Occipital lobe (tissue), 2 donors: ENCODE measurements around the gene SNX1. TPM values are rescaled to one million over a fixed set of nuclear protein-coding genes. Genes with fewer than 3 reads are reported as not detected.

Experiments used
- DNase-seq: peaks from one replicate; lab custom pipeline; 2025; lab: John Stamatoyannopoulos, UW
- total RNA-seq: library from RNA; depleted of rRNA; stranded (reverse); fragments of >200 nt; gene quantifications from one replicate; pipeline ENCODE4 v1.2.3, GENCODE V29; 2014

SNX1 gene
- total RNA-seq, 1 donor from 2014 or later, result 37.6 TPM

DNA sequence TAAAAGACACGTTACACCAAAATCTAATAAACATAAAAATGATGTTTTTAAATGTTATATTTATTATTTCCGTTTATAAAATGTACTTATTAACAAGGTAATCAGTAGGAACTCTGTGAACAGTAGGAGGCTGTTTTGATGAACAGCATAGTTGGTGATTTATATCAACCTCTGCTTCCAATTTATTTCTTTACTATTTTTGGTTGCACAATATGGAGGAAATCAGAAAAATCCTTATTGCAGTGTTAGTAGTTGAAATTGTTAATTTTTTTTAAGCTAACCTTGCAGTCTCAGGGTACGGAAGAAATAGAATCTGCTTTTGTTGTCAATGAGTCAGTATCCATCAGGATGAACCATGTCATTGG lies 50.7 kb downstream of the SNX1 start:
- DNase-seq, result no peak

DNA sequence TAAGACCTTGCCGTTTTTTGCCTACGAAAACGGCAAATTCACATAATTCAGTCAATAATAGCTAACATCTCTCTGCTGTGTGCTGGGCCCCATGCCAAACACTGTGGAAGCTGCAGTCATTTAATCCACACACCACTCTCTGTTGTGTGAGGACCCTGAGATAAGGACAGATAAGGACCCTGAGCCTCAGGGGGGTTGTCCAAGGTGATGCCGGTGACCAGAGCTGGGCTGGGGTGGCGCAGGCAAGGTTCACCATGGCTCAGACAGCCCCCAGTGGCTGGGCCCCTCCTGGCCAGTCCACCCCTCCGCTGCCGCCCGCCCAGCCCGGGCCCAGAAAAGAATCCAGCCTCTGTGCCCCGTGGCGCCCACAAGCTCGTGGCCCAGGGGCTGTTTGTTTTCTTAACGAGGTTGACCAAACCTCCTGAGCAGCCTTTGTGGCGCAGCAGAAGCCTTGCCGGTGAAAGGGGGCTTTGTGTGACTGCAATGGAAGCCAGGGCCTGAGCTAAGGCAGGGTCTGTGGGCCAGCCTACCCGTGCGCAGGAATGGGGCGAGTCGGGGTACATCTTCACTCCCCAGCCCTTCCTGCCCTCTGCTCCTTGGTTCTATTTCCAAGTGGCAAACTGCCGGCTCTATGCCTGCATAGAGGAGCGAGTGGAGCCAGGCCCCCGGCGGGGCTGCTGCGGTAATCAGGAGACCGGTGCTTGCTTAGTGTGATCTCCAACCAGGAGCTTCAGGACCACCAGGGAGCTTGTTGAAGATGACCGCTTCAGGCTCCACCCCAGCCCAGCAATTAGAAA lies 51.3 kb downstream of the SNX1 start:
- DNase-seq, result no peak

DNA sequence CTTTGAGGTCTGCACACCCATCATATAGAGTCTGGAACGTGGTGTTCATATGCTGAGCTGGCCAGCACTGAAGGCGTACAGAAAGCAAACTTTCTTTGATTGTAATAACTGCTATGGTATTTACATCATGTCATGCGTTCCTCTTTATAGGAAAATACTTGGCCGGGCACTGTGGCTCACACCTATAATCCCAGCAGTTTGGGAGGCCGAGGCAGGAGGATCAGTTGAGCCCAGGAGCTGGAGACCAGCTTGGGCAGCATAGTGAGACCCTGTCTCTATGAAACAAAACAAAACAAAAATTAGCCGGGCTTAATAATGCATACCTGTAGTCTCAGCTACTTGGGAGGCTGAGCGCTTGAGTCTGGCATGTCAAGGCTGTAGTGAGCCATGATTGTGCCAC lies 52.4 kb downstream of the SNX1 start:
- DNase-seq, result no peak

DNA sequence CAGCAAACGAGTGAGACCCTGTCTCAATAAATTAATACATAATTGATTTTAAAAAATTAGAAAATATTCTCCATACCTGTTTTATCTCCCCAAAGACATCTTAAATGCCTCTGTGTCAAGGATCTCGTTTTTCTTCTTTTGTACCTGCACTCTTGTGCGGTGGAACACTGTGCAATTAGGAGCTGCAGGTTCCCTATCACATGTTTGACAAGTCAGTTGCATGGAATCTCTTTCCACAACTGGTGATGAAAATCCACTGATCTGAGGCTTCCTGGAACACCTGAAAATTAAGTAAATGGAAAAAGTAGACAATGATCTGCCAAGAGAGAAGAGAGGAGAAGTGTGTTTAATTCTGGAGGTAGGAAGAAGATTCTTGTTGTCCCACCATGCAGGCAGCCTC lies 52.8 kb downstream of the SNX1 start:
- DNase-seq, result no peak

DNA sequence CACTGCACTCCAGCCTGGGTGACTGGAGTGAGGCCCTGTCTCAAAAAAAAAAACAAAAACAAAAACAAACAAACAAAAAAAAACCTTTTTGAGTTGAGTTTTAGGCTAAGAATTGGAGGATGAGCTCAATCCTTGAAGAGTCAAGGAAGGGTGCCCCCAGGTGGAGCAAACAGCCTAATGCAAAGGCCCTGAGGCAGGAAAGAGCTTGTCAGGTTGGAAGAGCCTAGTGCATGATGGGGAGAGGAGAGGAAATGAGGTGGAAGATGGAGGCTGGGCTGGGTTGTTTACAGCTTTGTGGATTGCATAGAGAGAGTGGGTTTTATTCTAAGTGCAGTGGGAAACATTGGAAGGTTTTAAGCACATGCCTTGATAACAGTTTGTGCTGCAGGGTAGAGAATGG lies 53.6 kb downstream of the SNX1 start:
- no peak for DNase-seq

DNA sequence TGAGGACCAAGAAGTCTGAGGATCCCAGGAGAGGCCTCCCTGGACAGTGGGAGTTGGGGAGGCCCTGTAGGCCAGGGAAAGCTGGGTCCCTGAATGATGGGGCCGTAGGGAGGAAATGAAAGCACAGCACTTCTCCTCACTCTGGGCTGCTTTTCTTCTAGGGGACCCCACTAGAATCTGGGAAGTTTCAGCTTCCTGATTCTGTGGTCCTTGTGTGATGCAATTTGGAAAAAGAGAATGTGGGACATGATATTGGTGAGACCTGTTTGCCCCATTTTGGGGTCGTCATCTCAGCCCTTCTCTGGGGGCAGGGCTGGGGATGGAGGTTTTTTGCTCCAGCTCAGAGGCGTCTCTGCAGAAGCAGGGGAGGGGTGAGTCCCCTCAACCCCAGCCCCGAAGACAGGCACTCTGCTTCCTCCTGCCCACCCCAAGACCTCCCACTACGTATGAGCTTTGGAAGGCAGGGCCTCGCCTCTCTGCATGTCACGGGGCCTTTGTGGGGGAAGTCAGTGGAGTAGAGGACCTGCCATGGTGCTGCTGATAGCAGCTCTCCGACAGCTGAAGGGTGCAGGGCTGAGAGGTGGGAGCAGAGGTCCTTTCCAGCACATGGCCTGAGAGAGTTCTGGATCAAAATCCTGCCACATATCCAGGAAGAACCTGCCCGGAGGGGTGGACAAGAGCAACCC lies 54.3 kb downstream of the SNX1 start:
- no peak for DNase-seq

DNA sequence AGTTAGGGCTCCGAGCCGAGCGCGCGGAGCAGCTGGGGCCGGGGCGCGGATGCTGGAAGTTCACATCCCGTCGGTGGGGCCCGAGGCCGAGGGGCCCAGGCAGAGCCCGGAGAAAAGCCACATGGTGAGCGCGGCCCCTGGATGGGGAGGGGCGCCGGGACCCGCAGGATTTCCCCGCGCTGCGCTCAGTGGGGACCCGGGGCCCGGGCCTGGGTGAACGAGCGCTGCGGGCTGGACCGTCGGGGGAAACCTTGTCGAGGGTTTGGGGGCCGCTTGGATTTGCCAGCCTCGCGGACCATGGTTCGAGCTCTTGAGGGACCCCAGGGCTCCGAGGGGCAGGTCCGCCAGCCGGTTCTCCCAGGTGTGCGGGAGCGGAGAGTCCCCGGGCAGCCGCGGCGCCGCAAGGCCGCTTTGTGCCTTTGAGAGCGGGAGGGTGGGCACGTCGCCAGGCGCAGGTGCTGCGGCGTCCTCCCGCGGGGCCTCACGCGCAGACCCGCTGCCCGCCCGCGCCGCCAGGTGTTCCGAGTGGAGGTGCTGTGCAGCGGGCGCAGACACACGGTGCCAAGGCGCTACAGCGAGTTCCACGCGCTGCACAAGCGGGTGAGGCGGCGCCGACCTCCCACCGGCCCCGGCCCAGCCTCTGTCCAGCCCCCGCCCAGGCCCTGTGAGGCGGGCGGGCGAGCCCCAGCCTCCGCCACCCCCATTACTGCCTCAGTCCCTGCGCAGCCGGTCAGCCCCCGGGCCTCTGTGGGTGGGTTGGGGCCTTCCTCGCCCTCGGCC lies 56.1 kb downstream of the SNX1 start, which contains the start of gene SNX22:
SNX22 (plus strand) TSS at position 5 of the 780 bp plus-strand sequence; CDS start at position 50, 45 bp downstream.
- no peak for DNase-seq

DNA sequence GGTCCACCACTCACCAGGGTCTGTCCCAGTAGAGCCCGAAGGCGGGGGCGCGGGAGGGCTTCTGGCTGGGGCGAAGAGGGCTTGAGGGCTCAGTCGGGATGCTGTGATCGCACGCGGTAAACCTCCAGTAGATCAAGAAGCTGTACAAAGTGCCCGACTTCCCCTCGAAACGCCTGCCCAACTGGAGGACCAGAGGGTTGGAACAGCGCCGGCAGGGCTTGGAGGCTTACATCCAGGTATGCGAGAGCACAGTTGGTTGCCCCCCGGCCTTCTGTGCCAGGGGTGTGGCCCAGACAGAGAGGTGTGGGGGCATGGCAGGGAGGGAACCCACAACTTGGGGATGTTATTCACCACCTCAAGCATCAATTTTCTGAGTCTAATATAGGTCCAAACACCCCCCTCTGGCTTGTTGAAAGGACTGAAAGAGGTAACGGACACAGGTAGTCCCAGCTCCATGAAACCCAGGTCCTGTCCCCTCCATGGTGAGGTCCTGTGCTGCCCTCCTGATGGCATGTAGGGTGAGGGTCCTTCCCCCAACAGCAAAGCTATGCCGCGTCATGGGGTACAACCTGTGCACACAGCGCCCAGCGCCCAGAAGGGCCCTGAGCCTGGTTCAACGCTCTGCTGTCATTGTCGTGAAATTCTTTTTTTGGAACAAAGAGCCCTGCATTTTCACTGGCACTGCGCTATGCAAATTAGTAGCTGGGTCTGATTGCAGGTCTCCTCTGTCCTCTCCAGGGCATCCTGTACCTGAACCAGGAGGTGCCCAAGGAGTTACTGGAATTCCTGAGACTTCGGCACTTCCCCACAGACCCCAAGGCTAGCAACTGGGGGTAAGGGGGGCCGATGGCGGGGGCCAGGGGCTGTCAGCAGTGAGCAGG lies 57.0 kb downstream of the SNX1 start:
- no peak for DNase-seq

DNA sequence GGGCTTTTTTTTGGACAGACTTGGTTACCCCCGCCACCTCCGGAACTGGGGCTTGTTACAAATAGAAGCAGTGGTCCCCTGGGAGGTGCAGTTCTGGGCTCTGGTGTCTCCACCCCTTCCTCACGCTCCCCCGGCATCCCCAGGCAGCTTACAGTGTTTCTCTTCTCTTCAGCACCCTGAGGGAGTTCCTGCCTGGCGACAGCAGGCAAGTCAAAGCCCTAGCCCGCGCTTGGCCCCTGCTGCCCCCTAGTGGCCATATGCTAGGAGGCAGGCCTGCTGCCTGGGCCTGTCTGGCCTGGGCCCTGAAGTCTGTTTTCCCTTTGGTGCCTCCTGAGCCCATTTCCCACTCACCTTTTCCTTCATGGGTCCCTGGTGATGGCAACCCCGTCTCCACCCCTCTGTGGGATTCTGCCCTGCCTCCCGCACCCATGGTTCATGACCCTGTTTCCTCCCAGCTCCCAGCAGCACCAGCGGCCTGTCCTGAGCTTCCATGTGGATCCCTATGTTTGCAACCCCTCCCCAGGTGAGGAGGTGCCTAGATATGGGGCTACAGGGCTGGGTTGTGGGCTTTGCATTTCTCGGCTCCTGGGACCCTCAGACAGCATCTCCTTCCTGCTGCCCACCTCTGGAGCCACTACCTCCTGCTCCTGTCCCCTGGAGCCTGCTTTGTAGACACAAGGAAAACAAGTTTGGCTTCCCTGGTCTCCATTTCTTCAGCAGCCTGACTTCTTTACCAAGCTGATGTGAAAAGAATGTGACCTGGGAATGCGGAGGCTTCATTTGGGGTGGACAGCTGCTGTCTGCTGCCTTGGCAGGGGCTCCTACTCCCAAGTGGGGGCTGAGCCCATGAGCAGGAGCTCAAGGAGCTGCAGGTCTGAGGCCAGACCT lies 57.9 kb downstream of the SNX1 start:
- peak; percentile 81 for DNase-seq

DNA sequence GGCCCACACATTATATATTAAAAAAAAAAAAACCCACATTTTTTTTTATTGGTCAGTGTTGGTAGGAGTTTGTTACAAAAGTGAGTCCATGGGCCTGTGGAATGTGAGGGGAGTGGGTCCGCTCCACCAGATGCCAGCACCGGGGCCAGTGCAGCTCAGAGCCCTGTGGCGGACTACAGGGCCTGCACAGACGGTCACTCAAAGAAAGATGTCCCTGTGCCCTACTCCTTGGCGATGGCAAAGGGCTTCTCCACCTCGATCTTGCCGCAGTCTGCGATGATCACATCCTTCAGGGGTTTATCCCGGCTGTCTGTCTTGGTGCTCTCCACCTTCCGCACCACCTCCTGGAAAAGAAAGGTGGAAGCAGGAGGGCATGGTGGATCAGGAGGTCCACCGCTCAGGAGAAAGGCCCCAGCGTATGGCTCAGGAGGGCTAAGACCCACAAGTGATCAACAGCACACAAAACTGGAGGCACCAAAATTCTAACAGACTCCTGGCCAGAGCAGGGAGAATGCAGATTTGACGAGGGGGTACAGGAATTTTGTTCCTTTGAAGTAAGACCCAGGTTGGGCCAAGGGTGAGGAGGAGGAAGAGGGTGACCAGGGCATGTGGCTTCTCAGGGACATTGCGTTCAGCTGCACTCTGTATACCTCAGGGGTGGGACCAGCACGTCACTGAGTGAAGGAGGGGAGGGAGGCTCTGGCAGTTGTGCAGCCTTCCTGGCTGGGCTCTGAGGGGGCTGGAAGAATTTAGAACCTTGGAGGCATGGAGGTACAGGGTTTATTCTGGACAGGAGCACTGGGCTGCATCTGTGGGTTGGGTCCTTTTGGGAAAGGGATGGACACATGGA lies 60.2 kb downstream of the SNX1 start:
- no peak for DNase-seq

DNA sequence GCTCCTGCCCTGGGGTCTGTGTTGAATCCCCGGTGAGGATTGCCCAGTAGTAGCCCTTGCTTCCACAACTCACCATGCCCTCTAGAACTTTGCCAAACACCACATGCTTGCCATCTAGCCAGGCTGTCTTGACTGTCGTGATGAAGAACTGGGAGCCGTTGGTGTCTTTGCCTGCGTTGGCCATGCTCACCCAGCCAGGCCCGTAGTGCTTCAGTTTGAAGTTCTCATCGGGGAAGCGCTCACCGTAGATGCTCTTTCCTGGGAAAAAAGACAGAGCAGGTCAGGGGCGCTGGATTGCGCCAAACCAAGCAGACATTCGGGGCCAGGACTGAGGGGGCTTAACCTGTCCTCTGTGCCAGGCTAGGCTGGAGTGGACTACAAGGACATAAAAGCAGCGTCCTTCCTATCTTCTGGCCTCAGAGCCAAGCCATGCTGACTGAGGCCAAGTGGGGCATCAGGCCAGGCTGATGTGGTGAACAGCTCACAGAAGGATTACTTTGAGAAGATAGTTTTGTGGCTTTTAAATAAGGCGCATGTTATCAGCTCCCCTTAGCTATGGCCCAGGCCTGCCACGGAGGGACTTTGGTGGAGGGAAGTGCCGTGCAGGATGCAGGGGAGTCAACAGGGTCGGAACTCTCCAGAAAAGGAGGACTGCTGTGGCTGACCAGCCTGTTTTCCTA lies 61.0 kb downstream of the SNX1 start:
- no peak for DNase-seq

DNA sequence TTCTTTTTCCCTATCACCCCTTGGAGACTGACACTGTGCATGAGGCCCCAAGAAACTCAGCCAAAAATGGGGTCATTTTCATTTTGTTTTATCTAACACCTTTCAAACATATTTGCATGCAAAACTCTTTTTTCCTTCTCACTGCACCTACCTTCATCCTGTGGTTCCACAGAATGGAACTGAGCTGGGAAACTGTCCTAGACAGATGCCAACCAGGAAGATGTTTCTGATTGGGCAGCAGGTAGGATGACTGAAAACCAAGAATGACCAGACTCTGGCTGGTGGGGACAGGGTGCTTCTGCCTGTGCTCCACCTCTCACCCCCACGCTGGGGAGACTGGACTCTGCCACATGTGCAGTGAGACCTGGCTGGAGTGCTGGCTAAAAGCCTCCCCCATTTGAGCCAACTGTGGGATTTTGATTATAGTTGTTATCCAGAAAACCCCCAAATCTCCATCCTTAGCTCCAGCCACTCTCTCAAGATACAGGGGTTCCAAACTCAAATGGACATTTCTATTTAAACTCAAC lies 61.9 kb downstream of the SNX1 start:
- DNase-seq, result no peak

DNA sequence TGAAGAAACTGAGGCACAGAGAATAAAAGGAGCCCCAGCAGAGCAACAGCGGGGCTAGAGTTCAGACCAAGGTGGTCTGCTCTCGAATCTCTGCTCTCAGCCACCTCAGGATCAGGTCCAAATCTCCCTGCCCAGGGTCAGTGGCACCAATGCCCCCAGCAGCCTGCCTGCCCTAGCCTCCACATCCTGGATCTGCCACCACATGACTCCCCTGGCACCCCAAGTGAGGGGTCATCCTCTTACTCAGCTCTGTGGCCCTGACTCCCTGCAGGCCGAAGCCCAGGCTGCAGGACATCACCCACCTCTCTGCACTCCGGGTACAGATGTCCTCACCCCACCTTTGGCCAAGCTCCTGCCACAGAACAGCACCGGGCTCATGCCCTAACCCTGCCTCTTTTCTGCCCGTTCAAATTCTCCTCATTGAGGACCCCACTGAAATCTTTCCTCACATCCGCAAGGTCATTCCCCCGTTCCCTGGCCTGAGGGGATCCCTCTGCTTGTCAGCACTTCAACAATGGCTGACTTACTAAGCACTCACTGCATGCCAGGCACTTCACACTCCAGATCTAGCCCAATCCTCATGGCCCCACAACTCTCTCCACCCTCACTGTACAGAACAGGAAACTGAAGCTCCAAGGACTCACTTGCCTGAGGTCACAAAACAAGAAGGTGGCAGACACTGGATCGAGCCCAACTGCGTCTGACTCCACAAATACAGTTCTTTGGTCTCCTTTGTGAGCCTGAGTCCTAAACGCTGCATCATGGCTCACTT lies 62.8 kb downstream of the SNX1 start:
- no peak for DNase-seq

DNA sequence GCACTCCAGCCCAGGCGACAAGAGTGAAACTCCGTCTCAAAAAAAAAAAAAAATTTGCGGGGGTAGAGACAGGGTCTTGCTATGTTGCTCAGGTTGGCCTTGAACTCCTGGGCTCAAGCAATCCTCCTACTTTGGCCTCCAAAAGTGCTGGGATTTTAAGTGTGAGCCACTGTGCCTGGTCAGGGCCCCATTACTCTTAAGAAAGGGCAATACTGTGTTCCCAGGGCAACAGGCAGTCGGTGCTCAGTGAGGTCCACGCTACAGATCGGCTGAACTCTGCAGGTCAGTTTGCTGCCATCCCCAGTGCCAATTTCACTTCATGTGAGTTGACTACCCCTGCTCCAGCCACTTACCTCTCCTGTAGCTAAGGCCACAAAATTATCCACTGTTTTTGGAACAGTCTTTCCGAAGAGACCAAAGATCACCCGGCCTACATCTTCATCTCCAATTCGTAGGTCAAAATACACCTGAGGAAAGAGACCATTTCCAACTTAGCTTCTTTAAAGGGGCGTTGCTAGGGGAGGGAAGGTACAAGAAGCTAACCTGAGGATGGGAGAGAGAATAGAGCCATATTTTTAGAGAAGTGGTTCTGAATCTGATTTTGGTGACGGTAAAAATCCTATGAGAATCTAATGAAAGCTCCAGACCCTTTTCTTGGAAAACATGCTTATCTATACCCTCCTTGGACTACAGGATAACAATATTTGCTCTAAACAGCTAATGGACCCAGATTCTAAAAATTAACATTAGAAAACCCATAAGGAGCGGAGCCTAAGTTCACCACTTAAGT lies 66.1 kb downstream of the SNX1 start:
- DNase-seq, result no peak

DNA sequence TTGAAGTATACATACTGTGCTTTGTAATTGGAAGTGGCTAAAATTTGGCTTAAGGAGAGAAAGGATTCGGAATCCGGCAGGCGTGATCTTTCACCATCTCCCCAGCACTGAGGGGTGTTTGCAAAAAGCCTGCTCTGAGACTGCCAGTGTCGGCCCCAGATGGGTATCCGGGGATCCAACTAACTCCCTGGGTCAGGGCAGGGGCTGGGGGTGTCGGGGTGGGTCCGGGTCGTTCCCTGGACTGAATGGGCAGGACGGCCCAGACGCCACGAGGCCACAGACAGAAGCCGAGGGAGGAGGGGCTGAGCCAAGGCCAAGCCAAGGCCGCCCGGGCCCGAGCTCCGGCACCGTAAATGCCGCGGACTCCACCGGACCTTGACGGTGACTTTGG lies 66.7 kb downstream of the SNX1 start:
- no peak for DNase-seq

DNA sequence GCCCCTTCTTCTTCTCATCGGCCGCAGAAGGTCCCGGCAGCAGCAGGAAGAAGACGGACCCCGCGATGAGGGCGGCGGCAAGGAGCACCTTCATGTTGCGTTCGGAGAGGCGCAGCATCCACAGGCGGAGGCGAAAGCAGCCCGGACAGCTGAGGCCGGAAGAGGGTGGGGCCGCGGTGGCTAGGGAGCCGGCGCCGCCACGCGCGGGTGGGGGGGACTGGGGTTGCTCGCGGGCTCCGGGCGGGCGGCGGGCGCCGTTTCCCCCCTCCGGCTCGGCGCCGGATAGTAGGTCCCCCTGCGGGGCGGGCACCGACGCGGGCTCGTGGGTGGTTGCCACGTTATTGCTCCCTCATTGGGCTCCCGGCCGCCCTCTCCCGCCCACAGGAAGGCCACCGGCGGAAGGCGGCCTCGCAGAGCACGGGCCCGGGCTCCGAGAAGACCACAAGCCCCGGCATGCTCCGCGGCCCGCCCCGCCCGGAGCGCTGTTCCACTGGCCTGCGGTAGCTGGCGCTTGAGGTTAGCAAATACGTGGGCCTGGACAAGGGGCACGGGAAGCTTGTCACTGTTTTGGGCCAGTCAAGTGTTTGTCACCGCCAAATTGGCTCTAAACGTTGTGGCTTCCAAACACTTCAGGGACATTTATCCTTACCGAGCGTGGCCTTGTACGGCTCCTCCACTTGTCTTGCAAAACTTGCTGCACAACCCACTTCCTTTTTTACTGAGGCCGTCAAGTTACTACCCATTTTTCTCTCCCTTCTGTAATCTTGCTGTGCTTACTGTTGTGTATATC lies 67.3 kb downstream of the SNX1 start, which contains the start of gene PPIB:
PPIB (minus strand) TSS at position 154 of the 790 bp plus-strand sequence; CDS start at position 118, 36 bp downstream.
- DNase-seq, result peak; percentile 98
